MCF 10A (cell line): ENCODE results near the gene MYO18B. TPM values are rescaled to one million over a fixed set of nuclear protein-coding genes. Genes with fewer than 3 reads are reported as not detected.

Experiments
- BruUV-seq: library from RNA; stranded (reverse); fragments of 400-500 nt; replicated peaks from 2 replicates; lab custom pipeline; 2021; lab: Mats Ljungman, UMichigan
- CTCF ChIA-PET: fragments of 300-600 bp; sonication (Branson Sonifier 250); formaldehyde crosslinking; extraction: SDS; loops from one replicate; lab custom pipeline; 2021; ENCODE audit warnings: antibody characterized with exemption, inconsistent platforms; lab: Yijun Ruan, JAX
- POLR2A ChIA-PET: fragments of 300-600, 350-650 bp; sonication (Branson Sonifier 250); formaldehyde crosslinking; extraction: SDS; loops from one replicate; lab custom pipeline; 2020; ENCODE audit warnings: antibody characterized with exemption, inconsistent platforms; lab: Yijun Ruan, JAX
- DNase-seq: peaks from one replicate; pipeline ENCODE4 v3.0.0-alpha.2; 2018; ENCODE audit not compliant: unreplicated experiment
- H3K27ac Mint-ChIP-seq: one replicate; pipeline ENCODE4 v1.8.0; 2022; ENCODE audit warnings: mild to moderate bottlenecking, low read depth, mixed read lengths; ENCODE audit not compliant: unreplicated experiment
- H3K27me3 Mint-ChIP-seq: one replicate; pipeline ENCODE4 v1.8.0; 2022; ENCODE audit warnings: mixed read lengths; ENCODE audit not compliant: insufficient read depth, unreplicated experiment
- H3K36me3 Mint-ChIP-seq: one replicate; pipeline ENCODE4 v1.8.0; 2022; ENCODE audit warnings: mild to moderate bottlenecking, moderate library complexity, mixed read lengths; ENCODE audit not compliant: insufficient read depth, unreplicated experiment
- H3K4me1 Mint-ChIP-seq: one replicate; pipeline ENCODE4 v1.8.0; 2022; ENCODE audit warnings: mixed read lengths; ENCODE audit not compliant: insufficient read depth, unreplicated experiment
- H3K4me3 Mint-ChIP-seq: one replicate; pipeline ENCODE4 v1.8.0; 2022; ENCODE audit warnings: mild to moderate bottlenecking, moderate library complexity, mixed read lengths; ENCODE audit not compliant: unreplicated experiment
- H3K9me3 Mint-ChIP-seq: one replicate; pipeline ENCODE4 v1.8.0; 2022; ENCODE audit warnings: mixed read lengths; ENCODE audit not compliant: unreplicated experiment
- CTCF ChIP-seq: fragments of 200-600 bp; IDR thresholded peaks from one replicate; pipeline ENCODE4 v1.8.0; 2022; ENCODE audit warnings: antibody characterized with exemption, mild to moderate bottlenecking; ENCODE audit not compliant: unreplicated experiment
- intact Hi-C: fragments of 100-400 bp; cut with micrococcal nuclease; formaldehyde crosslinking; loops from 2 replicates; pipeline ENCODE4 v1.14.1; 2022
- total RNA-seq: library from RNA; stranded (reverse); gene quantifications from 2 replicates; pipeline ENCODE4 v1.2.3, GENCODE V29; 2022

MYO18B gene
- total RNA-seq, 1 experiment from 2014 or later = 0.07 TPM

- DNase-seq = no peak
- Mint-ChIP-seq H3K9me3 (no peaks in the 10 kb centered on the region), H3K36me3 (no peaks in the 10 kb centered on the region), H3K4me3 (no peak overlapping the region), H3K27me3 (peaks cover 73% of the 10 kb centered on the region), H3K4me1 (peaks cover 6% of the 10 kb centered on the region), H3K27ac (no peak overlapping the region)
- ChIA-PET POLR2A (no interaction called here), CTCF (interaction anchor here (0.6 to 1.0 kb wide), 2 partner anchors 9 to 328 kb away, joined by 3 read pairs; no protein-coding TSS in a partner anchor)
- BruUV-seq = no TSS peak
- intact Hi-C loops = no loop called here
- TF ChIP-seq CTCF = no peak
These were observed 148.7 kb downstream of the MYO18B start for GRCh38 chr22:25890651-25891050.

- Mint-ChIP-seq H3K9me3 (peaks cover 8% of the 10 kb centered on the region), H3K27ac (no peak overlapping the region), H3K36me3 (no peaks in the 10 kb centered on the region), H3K27me3 (peaks cover 88% of the 10 kb centered on the region), H3K4me1 (peaks cover 6% of the 10 kb centered on the region), H3K4me3 (no peak overlapping the region)
- intact Hi-C loops = no loop called here
- no TSS peak for BruUV-seq
- ChIA-PET CTCF (no interaction called here), POLR2A (no interaction called here)
- DNase-seq = no peak
- TF ChIP-seq CTCF = no peak
These were observed 150.7 kb downstream of the MYO18B start for GRCh38 chr22:25892678-25893077.

GRCh38 chr22:25895678-25896077 lies 153.7 kb downstream of the MYO18B start:
- no peak for DNase-seq
- BruUV-seq = no TSS peak
- intact Hi-C loops = loop anchor here (5.0 kb wide), 1 partner anchor 437 kb away; no protein-coding TSS in a partner anchor
- Mint-ChIP-seq H3K9me3 (peaks cover 8% of the 10 kb centered on the region), H3K4me1 (peaks cover 6% of the 10 kb centered on the region), H3K4me3 (no peak overlapping the region), H3K27ac (no peak overlapping the region), H3K36me3 (no peaks in the 10 kb centered on the region), H3K27me3 (peaks cover 59% of the 10 kb centered on the region)
- CTCF ChIA-PET = interaction anchor here (0.6 to 0.7 kb wide), 2 partner anchors 17 to 245 kb away, joined by 3 read pairs; no protein-coding TSS in a partner anchor
- POLR2A ChIA-PET = no interaction called here
- no peak for TF ChIP-seq CTCF

- intact Hi-C loops = loop anchor here (5.0 kb wide), 1 partner anchor 436 kb away; no protein-coding TSS in a partner anchor
- POLR2A ChIA-PET = no interaction called here
- BruUV-seq = no TSS peak
- Mint-ChIP-seq H3K9me3 (peaks cover 8% of the 10 kb centered on the region), H3K36me3 (no peaks in the 10 kb centered on the region), H3K4me1 (peaks cover 6% of the 10 kb centered on the region), H3K27ac (no peak overlapping the region), H3K4me3 (no peak overlapping the region), H3K27me3 (peaks cover 55% of the 10 kb centered on the region)
- DNase-seq = peak; percentile 4
- TF ChIP-seq CTCF = no peak
- CTCF ChIA-PET = interaction anchor here (0.6 to 1.0 kb wide), 4 partner anchors 10 to 245 kb away, joined by 3 read pairs; no protein-coding TSS in a partner anchor
These were observed 154.1 kb downstream of the MYO18B start for GRCh38 chr22:25896098-25896497.
